Ovary (tissue), 10 donors: Measurements from ENCODE around the gene NPY. TPM values are rescaled to one million over a fixed set of nuclear protein-coding genes. Genes with fewer than 3 reads are reported as not detected.

Source experiments
- DNase-seq, 5 donors: peaks; one replicate each; pipeline ENCODE4 v3.0.0-alpha.2; 2019 to 2020
- H3K27ac ChIP-seq, 2 donors: fragments of 200-600 bp; one replicate each; pipeline versions ENCODE4 v1.5.1 to v1.8.0; 2019 to 2022
- H3K27me3 ChIP-seq: fragments of 200-600 bp; one replicate; pipeline ENCODE4 v1.8.0; 2022
- H3K36me3 ChIP-seq: fragments of 200-600 bp; sonication (generic); one replicate; pipeline ENCODE4 v1.5.1; 2019
- H3K4me1 ChIP-seq: one replicate; pipeline ENCODE4 v1.8.1; 2013; ENCODE audit warnings: mild to moderate bottlenecking, moderate library complexity; ENCODE audit not compliant: insufficient read depth
- H3K4me3 ChIP-seq: fragments of 200-600 bp; sonication (generic); one replicate; pipeline ENCODE4 v1.5.1; 2017
- H3K9me3 ChIP-seq, 2 donors: fragments of 200-600 bp in 1 of 2; sonication (generic) in 1 of 2; one replicate each; pipeline versions ENCODE4 v1.5.1 to v1.8.1; 2013 to 2019; ENCODE audit warnings: mild to moderate bottlenecking in 1 of 2, moderate library complexity in 1 of 2
- EP300 ChIP-seq: sonication (generic); formaldehyde crosslinking; IDR thresholded peaks from one replicate; pipeline ENCODE4 v1.6.1; 2017; ENCODE audit warnings: antibody characterized with exemption
- POLR2A ChIP-seq: fragments of 450-650 bp; IDR thresholded peaks from one replicate; pipeline ENCODE4 v1.6.1; 2017; ENCODE audit warnings: antibody characterized with exemption, mild to moderate bottlenecking, moderate library complexity
- WGBS, 3 donors: extraction: QIAGEN DNeasy Blood & Tissue Kit in 1 of 3; methylation state at CpG; one replicate each; pipeline versions ENCODE4 v1.1.5 to v1.1.7; 2013 to 2017; 5-methylcytosine and 5-hydroxymethylcytosine counted together
- intact Hi-C, 4 donors: fragments of 100-400 bp; cut with DNase I; formaldehyde crosslinking; loops; one replicate each; pipeline versions ENCODE4 v1.11.0 to v1.15.1; 2022 to 2023
- long read RNA-seq, 3 donors: library from polyadenylated mRNA in 2 of 3; unstranded in 2 of 3; transcript quantifications; one replicate each; pipeline ENCODE4 v2.0.0 and lab custom pipeline, GENCODE V29; 2021 to 2026
- polyA plus RNA-seq, 2 donors: library from polyadenylated mRNA; stranded (reverse); fragments of 200-250 nt in 1 of 2; fragments of 350-450 nt in 1 of 2; fragmentation: Illumina TruSeq in 1 of 2; extraction: RNeasy Lipid Tissue Mini Kit (QIAGEN cat#74804) in 1 of 2; gene quantifications; one replicate each; pipeline ENCODE4 v1.2.3, GENCODE V29; 2013 to 2014
- total RNA-seq, 7 donors: library from RNA; depleted of rRNA in 2 of 7; stranded (reverse); fragments of >200 nt in 2 of 7; fragmentation: NEBNext Ultra II Directional in 3 of 7; extraction: Animal tissue kit (Norgen Biotek cat#: 25700) in 3 of 7; gene quantifications; one replicate each; pipeline versions ENCODE4 v1.1.0 to v1.2.4, GENCODE V29; 2016 to 2023
- TF ChIP-seq, protein P1 (sequence below), 3 donors: fragments of 450-650 bp in 2 of 3; fragments of 200-600 bp in 1 of 3; IDR thresholded peaks; one replicate each; pipeline versions ENCODE4 v1.5.1 to v1.8.0; 2016 to 2022; ENCODE audit warnings: antibody characterized with exemption in 3 of 3, mild to moderate bottlenecking in 1 of 3
- donor health status: DM: no; HTN: no; CAD: no; lungs with moderate emphysema.
- donor health status: DM: no; HTN: no; CAD: no.
- donor health status: Bipolar disorder and iron deficiency.
- donor health status: DM: yes; HTN: yes; CAD: no.
- donor health status: DM: no; HTN: no; CAD: no.
- donor health status: DM: yes; HTN: yes; CAD: no.

The NPY gene
- 1 to 10 TPM in 1 of 7 donors, under 1 TPM in 2, not detected in 4; 0.53 to 4.5 (median 0.94) TPM for total RNA-seq
- polyA plus RNA-seq: not detected
- long read RNA-seq, donor 1: 0 reads
- long read RNA-seq, donor 2, transcript NPY-201 (4 exons, 585 nt): major isoform, 64 of 73 reads
- long read RNA-seq, donor 2, transcript NPY-202 (3 exons, 565 nt): minor isoform, 8 of 73 reads
- long read RNA-seq, donor 2, partial matches to known transcripts: 0 of 73 reads
- long read RNA-seq, donor 2, other reads (novel, unspliced or antisense): 0 of 73 reads
- long read RNA-seq, donor 3: 0 reads

DNA sequence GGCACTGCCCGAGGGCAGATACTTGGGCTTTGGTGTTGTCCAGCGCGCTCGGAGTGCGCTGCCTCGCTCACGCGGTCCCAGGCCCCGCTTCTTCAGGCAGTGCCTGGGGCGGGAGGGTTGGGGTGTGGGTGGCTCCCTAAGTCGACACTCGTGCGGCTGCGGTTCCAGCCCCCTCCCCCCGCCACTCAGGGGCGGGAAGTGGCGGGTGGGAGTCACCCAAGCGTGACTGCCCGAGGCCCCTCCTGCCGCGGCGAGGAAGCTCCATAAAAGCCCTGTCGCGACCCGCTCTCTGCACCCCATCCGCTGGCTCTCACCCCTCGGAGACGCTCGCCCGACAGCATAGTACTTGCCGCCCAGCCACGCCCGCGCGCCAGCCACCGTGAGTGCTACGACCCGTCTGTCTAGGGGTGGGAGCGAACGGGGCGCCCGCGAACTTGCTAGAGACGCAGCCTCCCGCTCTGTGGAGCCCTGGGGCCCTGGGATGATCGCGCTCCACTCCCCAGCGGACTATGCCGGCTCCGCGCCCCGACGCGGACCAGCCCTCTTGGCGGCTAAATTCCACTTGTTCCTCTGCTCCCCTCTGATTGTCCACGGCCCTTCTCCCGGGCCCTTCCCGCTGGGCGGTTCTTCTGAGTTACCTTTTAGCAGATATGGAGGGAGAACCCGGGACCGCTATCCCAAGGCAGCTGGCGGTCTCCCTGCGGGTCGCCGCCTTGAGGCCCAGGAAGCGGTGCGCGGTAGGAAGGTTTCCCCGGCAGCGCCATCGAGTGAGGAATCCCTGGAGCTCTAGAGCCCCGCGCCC, at the start of gene NPY:
NPY (plus strand) TSS at position 294 of the 802 bp plus-strand sequence. CDS start 1,051 bp downstream, outside the sequence.
- TF ChIP-seq, protein P1, sequence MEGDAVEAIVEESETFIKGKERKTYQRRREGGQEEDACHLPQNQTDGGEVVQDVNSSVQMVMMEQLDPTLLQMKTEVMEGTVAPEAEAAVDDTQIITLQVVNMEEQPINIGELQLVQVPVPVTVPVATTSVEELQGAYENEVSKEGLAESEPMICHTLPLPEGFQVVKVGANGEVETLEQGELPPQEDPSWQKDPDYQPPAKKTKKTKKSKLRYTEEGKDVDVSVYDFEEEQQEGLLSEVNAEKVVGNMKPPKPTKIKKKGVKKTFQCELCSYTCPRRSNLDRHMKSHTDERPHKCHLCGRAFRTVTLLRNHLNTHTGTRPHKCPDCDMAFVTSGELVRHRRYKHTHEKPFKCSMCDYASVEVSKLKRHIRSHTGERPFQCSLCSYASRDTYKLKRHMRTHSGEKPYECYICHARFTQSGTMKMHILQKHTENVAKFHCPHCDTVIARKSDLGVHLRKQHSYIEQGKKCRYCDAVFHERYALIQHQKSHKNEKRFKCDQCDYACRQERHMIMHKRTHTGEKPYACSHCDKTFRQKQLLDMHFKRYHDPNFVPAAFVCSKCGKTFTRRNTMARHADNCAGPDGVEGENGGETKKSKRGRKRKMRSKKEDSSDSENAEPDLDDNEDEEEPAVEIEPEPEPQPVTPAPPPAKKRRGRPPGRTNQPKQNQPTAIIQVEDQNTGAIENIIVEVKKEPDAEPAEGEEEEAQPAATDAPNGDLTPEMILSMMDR (IDR thresholded peaks at IDR 0.05): no peak
- TF ChIP-seq POLR2A (no peak), EP300 (no peak)
- no peaks in the 10 kb centered on the region for H3K36me3 ChIP-seq
- no peak for DNase-seq
- H3K4me1 ChIP-seq: no peaks in the 10 kb centered on the region
- intact Hi-C loops: no loop called here
- no peak within 1 kb of the TSS for H3K27ac ChIP-seq
- no peaks in the 10 kb centered on the region for H3K9me3 ChIP-seq
- H3K27me3 ChIP-seq: no peaks in the 10 kb centered on the region
- no peak within 1 kb of the TSS for H3K4me3 ChIP-seq
- WGBS, 3 donors: 0 to 1% (median 1%) methylated on average over 50 to 73 of the region's 73 CpGs

DNA sequence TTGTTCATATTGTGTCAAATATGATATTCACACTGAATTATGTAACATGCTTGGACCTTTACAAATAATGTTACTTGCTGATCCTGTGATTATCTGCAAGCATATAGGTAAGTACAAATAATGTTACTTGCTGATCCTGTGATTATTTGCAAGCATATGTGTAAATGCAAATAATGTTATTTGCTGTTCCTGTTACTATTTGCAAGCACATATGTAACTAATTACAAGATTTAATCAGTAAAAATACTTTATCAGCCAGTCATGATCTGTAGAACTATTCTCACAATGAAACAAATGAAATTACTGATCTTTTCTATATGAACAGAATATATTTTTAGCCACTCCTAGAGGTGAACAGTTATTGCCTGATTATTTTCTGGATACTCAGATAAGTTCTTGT, 44.7 kb upstream of the NPY start:
- Histone ChIP-seq H3K27ac (no peak overlapping the region), H3K36me3 (no peaks in the 10 kb centered on the region), H3K27me3 (no peaks in the 10 kb centered on the region), H3K4me3 (no peak overlapping the region), H3K9me3 (no peaks in the 10 kb centered on the region), H3K4me1 (no peaks in the 10 kb centered on the region)
- DNase-seq: no peak
- TF ChIP-seq, protein P1 (IDR thresholded peaks at IDR 0.05): no peak
- TF ChIP-seq EP300 (no peak), POLR2A (no peak)
- intact Hi-C loops: no loop called here

DNA sequence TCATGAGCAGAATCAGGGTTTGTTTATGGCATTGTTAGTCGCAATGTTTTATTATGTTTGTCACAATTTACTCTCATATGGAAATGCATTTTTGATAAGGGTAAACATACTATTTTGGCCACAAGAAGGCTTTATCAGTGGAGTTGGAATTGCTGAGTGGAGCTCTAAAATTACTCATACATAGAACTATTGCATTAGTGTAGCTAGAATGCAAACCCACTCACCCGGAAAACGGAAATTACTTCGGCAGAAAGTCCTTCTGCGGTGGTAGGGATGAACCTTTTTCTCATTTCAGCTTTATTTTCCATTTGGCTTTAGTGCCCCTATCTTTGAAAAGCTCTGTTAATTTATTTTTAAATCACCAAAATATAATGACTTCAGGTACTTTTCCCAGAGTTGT, 42.8 kb upstream of the NPY start:
- 74 to 82% (median 81%) methylated on average over 5 of the region's 5 CpGs for WGBS, 3 donors
- Histone ChIP-seq H3K4me3 (no peak overlapping the region), H3K4me1 (no peaks in the 10 kb centered on the region), H3K9me3 (no peaks in the 10 kb centered on the region), H3K36me3 (no peaks in the 10 kb centered on the region), H3K27me3 (no peaks in the 10 kb centered on the region), H3K27ac (no peak overlapping the region)
- intact Hi-C loops: no loop called here
- no peak for TF ChIP-seq POLR2A
- TF ChIP-seq, protein P1 (IDR thresholded peaks at IDR 0.05): no peak
- TF ChIP-seq EP300: no peak
- no peak for DNase-seq

DNA sequence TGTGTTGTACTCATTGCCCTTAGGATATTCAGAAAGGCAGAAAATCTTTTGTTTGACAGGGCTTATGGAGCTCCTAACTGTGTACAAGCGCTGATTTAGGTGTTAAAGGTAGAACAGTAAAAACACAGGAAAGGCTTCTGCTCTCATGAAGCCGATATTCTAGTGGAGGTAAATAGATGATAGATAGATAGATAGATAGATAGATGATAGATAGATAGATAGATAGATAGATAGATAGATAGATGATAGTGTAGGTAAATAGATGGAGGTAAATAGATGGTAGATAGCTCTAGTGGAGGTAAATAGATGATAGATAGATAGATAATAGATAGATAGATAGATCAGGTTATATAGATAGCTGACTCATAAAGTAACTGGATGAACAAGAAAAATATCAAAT, 39.4 kb upstream of the NPY start:
- DNase-seq: no peak
- intact Hi-C loops: no loop called here
- Histone ChIP-seq H3K27me3 (no peaks in the 10 kb centered on the region), H3K36me3 (no peaks in the 10 kb centered on the region), H3K4me3 (no peak overlapping the region), H3K9me3 (no peaks in the 10 kb centered on the region), H3K27ac (no peak overlapping the region), H3K4me1 (no peaks in the 10 kb centered on the region)
- TF ChIP-seq, protein P1 (IDR thresholded peaks at IDR 0.05): no peak
- TF ChIP-seq POLR2A: no peak
- TF ChIP-seq EP300: no peak
- 68 to 93% (median 76%) methylated on average over 2 of the region's 2 CpGs for WGBS, 3 donors
